HL-60 (cell line): ENCODE results near the gene ADD3.

ENCODE experiments used
- CTCF ChIP-seq: IDR thresholded peaks from one replicate; pipeline ENCODE4 v1.5.1; 2011; ENCODE audit warnings: low read length, control low read depth, inconsistent platforms; ENCODE audit not compliant: insufficient read depth
- POLR2AphosphoS5 ChIP-seq: IDR thresholded peaks from 2 replicates; pipeline ENCODE4 v1.6.1; 2012; ENCODE audit warnings: low read depth
- REST ChIP-seq: IDR thresholded peaks from 2 replicates; pipeline ENCODE4 v1.6.1; 2012; ENCODE audit warnings: low read depth; ENCODE audit not compliant: insufficient replicate concordance

- TF ChIP-seq REST = no peak
- TF ChIP-seq CTCF = no peak
- TF ChIP-seq POLR2AphosphoS5 = no peak
These were observed 23.8 kb upstream of the ADD3 start for GRCh38 chr10:109984013-109984412.
